Measurements from ENCODE around the gene WRAP53. TPM values are rescaled to one million over a fixed set of nuclear protein-coding genes. Genes with fewer than 3 reads are reported as not detected.

WRAP53 gene
- total and polyA plus RNA-seq, 10 of the 15 experiments (the other 5 are each of a cell fraction or from before 2014, with no cell fraction given) = 1.9 to 42.0 (median 21.9) TPM

DNA sequence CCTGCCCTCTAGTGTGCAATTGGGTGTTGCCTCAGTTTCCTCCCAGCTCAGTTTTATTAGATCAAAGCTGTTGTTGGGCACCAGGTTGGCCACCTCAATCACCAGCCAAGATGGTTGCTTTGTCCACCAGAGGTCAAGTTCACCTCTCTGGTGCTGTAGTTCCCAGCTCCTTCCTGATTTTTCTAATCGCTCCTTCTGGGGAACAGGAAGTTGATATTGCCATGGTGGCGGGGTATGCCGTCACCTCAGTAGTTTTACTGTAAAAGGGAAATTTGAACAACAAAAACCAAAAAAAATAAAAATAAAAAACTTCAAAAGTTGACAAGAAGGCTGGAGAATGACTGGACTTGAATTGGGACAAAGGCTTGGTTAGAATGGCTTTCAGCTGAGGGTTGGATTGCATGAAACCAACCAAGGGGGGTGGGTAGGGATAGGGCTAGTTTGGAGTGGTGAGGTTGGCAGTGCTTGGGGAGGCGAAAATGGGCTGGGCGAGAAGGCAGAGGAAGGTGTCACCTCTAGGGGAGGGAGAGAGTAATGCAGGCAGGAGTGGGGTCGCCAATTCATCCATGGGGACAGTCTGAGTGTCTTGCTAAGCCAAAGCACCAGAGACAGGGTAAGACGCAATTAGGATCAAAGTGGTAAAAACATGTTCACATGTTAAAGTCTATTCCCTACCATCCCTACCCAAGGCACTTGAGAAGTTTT, 22.9 kb downstream of the WRAP53 start:
- 67% methylated on average over 7 of the region's 7 CpGs for WGBS (ENCODE audit: insufficient coverage, insufficient replicate concordance, low lambda C conversion rate, missing lambda C conversion rate)
- Histone ChIP-seq H3K9me3 (replicated peaks; ENCODE audit: control insufficient read depth, insufficient read depth, low read length) (no peaks in the 10 kb centered on the region), H2AFZ (ENCODE audit: control insufficient read depth, low read depth, low read length) (no peak overlapping the region), H3K27me3 (replicated peaks in 1 of 2; ENCODE audit: control insufficient read depth in 2 of 2, insufficient read depth in 2 of 2, low read length in 1 of 2) (peaks cover 0 to 6% of the 10 kb centered on the region in 2 experiments; a peak in 2 of 4 replicates), H3K4me2 (ENCODE audit: control insufficient read depth, insufficient read depth) (no peak overlapping the region), H3K36me3 (ENCODE audit: control insufficient read depth in 2 of 2, insufficient read depth in 2 of 2, low read length in 1 of 2) (no peaks in the 10 kb centered on the region), H3K9ac (ENCODE audit: control insufficient read depth, insufficient read depth, low read length) (no peak overlapping the region), H3K4me3 (no peak overlapping the region), H3K27ac (ENCODE audit: control insufficient read depth, insufficient read depth) (no peak overlapping the region), H4K20me1 (ENCODE audit: control insufficient read depth, insufficient read depth) (no peaks in the 10 kb centered on the region), H3K79me2 (ENCODE audit: control insufficient read depth, insufficient read depth, low read length) (no peaks in the 10 kb centered on the region), H3K4me1 (ENCODE audit: control insufficient read depth, insufficient read depth, low read length) (peaks cover 5% of the 10 kb centered on the region)
- intact Hi-C loops (cut with micrococcal nuclease; ENCODE audit: unreplicated experiment) = no loop called here
- ATAC-seq (peak; percentile 76), FAIRE-seq (no peak), DNase-seq (ENCODE audit: low read depth, low spot score) (no peak)
- in situ Hi-C loops (cut with MboI) = no loop called here
- no TSS peak for BruUV-seq (replicated peaks)
- SMC1A ChIA-PET (ENCODE audit: uncharacterized antibody, unreplicated experiment) = no interaction called here
- RAD21 ChIA-PET (ENCODE audit: unreplicated experiment) = no interaction called here
- CTCF ChIA-PET = no interaction called here
- no peak for TF ChIP-seq BACH1 (IDR thresholded peaks at IDR 0.05; ENCODE audit: borderline replicate concordance)
- TF ChIP-seq, protein P1, sequence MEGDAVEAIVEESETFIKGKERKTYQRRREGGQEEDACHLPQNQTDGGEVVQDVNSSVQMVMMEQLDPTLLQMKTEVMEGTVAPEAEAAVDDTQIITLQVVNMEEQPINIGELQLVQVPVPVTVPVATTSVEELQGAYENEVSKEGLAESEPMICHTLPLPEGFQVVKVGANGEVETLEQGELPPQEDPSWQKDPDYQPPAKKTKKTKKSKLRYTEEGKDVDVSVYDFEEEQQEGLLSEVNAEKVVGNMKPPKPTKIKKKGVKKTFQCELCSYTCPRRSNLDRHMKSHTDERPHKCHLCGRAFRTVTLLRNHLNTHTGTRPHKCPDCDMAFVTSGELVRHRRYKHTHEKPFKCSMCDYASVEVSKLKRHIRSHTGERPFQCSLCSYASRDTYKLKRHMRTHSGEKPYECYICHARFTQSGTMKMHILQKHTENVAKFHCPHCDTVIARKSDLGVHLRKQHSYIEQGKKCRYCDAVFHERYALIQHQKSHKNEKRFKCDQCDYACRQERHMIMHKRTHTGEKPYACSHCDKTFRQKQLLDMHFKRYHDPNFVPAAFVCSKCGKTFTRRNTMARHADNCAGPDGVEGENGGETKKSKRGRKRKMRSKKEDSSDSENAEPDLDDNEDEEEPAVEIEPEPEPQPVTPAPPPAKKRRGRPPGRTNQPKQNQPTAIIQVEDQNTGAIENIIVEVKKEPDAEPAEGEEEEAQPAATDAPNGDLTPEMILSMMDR (IDR thresholded peaks at IDR 0.05 in 2 of 3, conservative IDR thresholded peaks at IDR 0.05 in 1 of 3; ENCODE audit: control insufficient read depth in 2 of 3, extremely low read depth in 1 of 3, insufficient read depth in 1 of 3, low read depth in 3 of 3, low read length in 3 of 3) = peak in 2 of 3 experiments; percentile 21 to 26; a peak in 3 of 6 replicates
- POLR2A ChIA-PET = no interaction called here

DNA sequence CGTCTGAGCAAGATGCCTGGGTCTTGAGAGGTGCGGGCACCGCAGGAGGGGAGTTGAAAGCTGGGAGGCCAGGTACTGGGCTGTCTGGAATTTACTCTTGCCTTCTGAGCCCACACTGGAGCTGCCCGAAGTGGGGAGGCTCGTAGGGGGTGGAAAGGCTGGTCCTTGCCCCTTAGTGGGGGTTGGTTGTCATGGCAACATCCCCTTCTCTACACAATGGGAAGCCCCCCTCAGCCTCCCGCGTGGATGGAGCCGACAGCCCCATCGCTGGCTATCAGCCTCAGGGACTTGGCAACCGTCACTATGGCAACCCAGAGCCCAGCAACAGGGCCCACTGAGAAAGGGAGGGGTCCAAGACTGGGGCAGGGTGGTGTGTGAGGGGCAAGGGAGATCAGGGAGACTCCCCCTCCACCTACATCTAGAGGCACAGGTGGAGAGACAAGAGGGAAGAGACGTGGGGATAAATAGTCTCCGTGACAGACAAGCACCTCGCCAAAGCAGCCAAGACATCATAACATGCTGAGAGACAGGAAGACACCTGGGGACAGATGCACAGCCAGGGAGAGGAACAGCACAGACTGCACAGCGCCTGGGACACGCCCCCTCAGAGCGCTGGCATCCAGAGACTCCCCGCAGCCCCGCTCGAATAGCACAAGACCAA, 24.0 kb downstream of the WRAP53 start:
- peaks cover under 1 to 7% of the 10 kb centered on the region in 2 experiments; a peak in 3 of 4 replicates for H3K27me3 ChIP-seq (replicated peaks in 1 of 2; ENCODE audit: control insufficient read depth in 2 of 2, insufficient read depth in 2 of 2, low read length in 1 of 2)
- CTCF ChIA-PET = no interaction called here
- peaks cover 5% of the 10 kb centered on the region for H3K4me1 ChIP-seq (ENCODE audit: control insufficient read depth, insufficient read depth, low read length)
- H3K4me3 ChIP-seq = no peak overlapping the region
- H3K9me3 ChIP-seq (replicated peaks; ENCODE audit: control insufficient read depth, insufficient read depth, low read length) = no peaks in the 10 kb centered on the region
- no peaks in the 10 kb centered on the region for H4K20me1 ChIP-seq (ENCODE audit: control insufficient read depth, insufficient read depth)
- RAD21 ChIA-PET (ENCODE audit: unreplicated experiment) = no interaction called here
- no peak overlapping the region for H3K27ac ChIP-seq (ENCODE audit: control insufficient read depth, insufficient read depth)
- no peak overlapping the region for H2AFZ ChIP-seq (ENCODE audit: control insufficient read depth, low read depth, low read length)
- DNase-seq (ENCODE audit: low read depth, low spot score) (no peak), FAIRE-seq (no peak), ATAC-seq (no peak)
- 40% methylated on average over 19 of the region's 19 CpGs for WGBS (ENCODE audit: insufficient coverage, insufficient replicate concordance, low lambda C conversion rate, missing lambda C conversion rate)
- POLR2A ChIA-PET = no interaction called here
- intact Hi-C loops (cut with micrococcal nuclease; ENCODE audit: unreplicated experiment) (no loop called here), in situ Hi-C loops (cut with MboI) (no loop called here)
- SMC1A ChIA-PET (ENCODE audit: uncharacterized antibody, unreplicated experiment) = no interaction called here
- H3K36me3 ChIP-seq (ENCODE audit: control insufficient read depth in 2 of 2, insufficient read depth in 2 of 2, low read length in 1 of 2) = no peaks in the 10 kb centered on the region
- H3K79me2 ChIP-seq (ENCODE audit: control insufficient read depth, insufficient read depth, low read length) = no peaks in the 10 kb centered on the region
- H3K4me2 ChIP-seq (ENCODE audit: control insufficient read depth, insufficient read depth) = no peak overlapping the region
- H3K9ac ChIP-seq (ENCODE audit: control insufficient read depth, insufficient read depth, low read length) = no peak overlapping the region
- BruUV-seq (replicated peaks) = no TSS peak
- TF ChIP-seq TAF1 (IDR thresholded peaks at IDR 0.05; ENCODE audit: borderline replicate concordance, low read depth, low read length) (no peak), FOXM1 (IDR thresholded peaks at IDR 0.05; ENCODE audit: low read depth, low read length) (no peak)
- TF ChIP-seq, protein P2, sequence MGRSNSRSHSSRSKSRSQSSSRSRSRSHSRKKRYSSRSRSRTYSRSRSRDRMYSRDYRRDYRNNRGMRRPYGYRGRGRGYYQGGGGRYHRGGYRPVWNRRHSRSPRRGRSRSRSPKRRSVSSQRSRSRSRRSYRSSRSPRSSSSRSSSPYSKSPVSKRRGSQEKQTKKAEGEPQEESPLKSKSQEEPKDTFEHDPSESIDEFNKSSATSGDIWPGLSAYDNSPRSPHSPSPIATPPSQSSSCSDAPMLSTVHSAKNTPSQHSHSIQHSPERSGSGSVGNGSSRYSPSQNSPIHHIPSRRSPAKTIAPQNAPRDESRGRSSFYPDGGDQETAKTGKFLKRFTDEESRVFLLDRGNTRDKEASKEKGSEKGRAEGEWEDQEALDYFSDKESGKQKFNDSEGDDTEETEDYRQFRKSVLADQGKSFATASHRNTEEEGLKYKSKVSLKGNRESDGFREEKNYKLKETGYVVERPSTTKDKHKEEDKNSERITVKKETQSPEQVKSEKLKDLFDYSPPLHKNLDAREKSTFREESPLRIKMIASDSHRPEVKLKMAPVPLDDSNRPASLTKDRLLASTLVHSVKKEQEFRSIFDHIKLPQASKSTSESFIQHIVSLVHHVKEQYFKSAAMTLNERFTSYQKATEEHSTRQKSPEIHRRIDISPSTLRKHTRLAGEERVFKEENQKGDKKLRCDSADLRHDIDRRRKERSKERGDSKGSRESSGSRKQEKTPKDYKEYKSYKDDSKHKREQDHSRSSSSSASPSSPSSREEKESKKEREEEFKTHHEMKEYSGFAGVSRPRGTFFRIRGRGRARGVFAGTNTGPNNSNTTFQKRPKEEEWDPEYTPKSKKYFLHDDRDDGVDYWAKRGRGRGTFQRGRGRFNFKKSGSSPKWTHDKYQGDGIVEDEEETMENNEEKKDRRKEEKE (IDR thresholded peaks at IDR 0.05) = no peak
- TF ChIP-seq, protein P3, sequence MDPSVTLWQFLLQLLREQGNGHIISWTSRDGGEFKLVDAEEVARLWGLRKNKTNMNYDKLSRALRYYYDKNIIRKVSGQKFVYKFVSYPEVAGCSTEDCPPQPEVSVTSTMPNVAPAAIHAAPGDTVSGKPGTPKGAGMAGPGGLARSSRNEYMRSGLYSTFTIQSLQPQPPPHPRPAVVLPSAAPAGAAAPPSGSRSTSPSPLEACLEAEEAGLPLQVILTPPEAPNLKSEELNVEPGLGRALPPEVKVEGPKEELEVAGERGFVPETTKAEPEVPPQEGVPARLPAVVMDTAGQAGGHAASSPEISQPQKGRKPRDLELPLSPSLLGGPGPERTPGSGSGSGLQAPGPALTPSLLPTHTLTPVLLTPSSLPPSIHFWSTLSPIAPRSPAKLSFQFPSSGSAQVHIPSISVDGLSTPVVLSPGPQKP (IDR thresholded peaks at IDR 0.05; ENCODE audit: low read depth, low read length) = no peak
